CD4-positive, alpha-beta T cell (primary cell): ENCODE results near the gene ZNF609. TPM values are rescaled to one million over a fixed set of nuclear protein-coding genes. Genes with fewer than 3 reads are reported as not detected.

ENCODE experiments used
- ATAC-seq: fragments of 200-7000 bp; cut with Tn5 transposase; one replicate; pipeline ENCODE4 v1.10.0; 2022; ENCODE audit warnings: mild to moderate bottlenecking; ENCODE audit not compliant: poor library complexity
- CTCF ChIA-PET: fragments of 350-600 bp; sonication (Branson Sonifier 250); formaldehyde crosslinking; loops from one replicate; lab custom pipeline; 2021; ENCODE audit warnings: antibody characterized with exemption, inconsistent platforms; lab: Charles Lee
- POLR2A ChIA-PET: fragments of 350-600 bp; sonication (Branson Sonifier 250); formaldehyde crosslinking; loops from one replicate; lab custom pipeline; 2021; ENCODE audit warnings: antibody characterized with exemption, inconsistent platforms; lab: Charles Lee
- DNase-seq, 14 experiments: peaks; one replicate each; pipeline ENCODE4 v3.0.0-alpha.2; 2013 to 2020; ENCODE audit warnings: mixed read lengths in 2 of 14
- H3K27ac ChIP-seq, 2 donors: one replicate each; pipeline versions ENCODE4 v1.5.1 to v1.7.0; 2013; ENCODE audit warnings: low read length in 2 of 2, low read depth in 1 of 2, mild to moderate bottlenecking in 1 of 2
- H3K27me3 ChIP-seq, 2 experiments: 1 replicate in 1 of 2; 2 replicates in 1 of 2; pipeline versions ENCODE4 v1.6.1 to v1.7.0; 2013; ENCODE audit warnings: low read length in 2 of 2, control low read depth in 1 of 2, mild to moderate bottlenecking in 1 of 2, moderate library complexity in 1 of 2; ENCODE audit not compliant: insufficient read depth in 2 of 2, control insufficient read depth in 1 of 2
- H3K36me3 ChIP-seq: one replicate; pipeline ENCODE4 v1.6.1; 2013; ENCODE audit warnings: low read length, control low read depth; ENCODE audit not compliant: insufficient read depth
- H3K4me1 ChIP-seq: one replicate; pipeline ENCODE4 v1.6.1; 2013; ENCODE audit warnings: low read length, control low read depth; ENCODE audit not compliant: insufficient read depth
- H3K4me3 ChIP-seq: one replicate; pipeline ENCODE4 v1.5.1; 2013; ENCODE audit warnings: mild to moderate bottlenecking, low read length, moderate library complexity
- H3K9me3 ChIP-seq, 2 experiments: 1 replicate in 1 of 2; 2 replicates in 1 of 2; pipeline versions ENCODE4 v1.6.1 to v1.7.0; 2013; ENCODE audit warnings: low read length in 2 of 2, mild to moderate bottlenecking in 2 of 2, control low read depth in 1 of 2, moderate library complexity in 1 of 2; ENCODE audit not compliant: control insufficient read depth in 1 of 2, insufficient read depth in 1 of 2
- H3K27ac Mint-ChIP-seq: one replicate; pipeline ENCODE4 v1.8.0; 2020; ENCODE audit warnings: mixed read lengths
- H3K27me3 Mint-ChIP-seq: one replicate; pipeline ENCODE4 v1.8.0; 2021; ENCODE audit warnings: mixed read lengths
- H3K36me3 Mint-ChIP-seq: one replicate; pipeline ENCODE4 v1.8.0; 2021; ENCODE audit warnings: low read depth, mixed read lengths
- H3K4me1 Mint-ChIP-seq: one replicate; pipeline ENCODE4 v1.8.0; 2021; ENCODE audit warnings: low read depth, mixed read lengths
- H3K4me3 Mint-ChIP-seq: one replicate; pipeline ENCODE4 v1.8.0; 2020; ENCODE audit warnings: mild to moderate bottlenecking, mixed read lengths
- H3K9me3 Mint-ChIP-seq: one replicate; pipeline ENCODE4 v1.8.0; 2020; ENCODE audit warnings: mixed read lengths
- CTCF ChIP-seq: fragments of 200-600 bp; IDR thresholded peaks from one replicate; pipeline ENCODE4 v1.8.0; 2022; ENCODE audit warnings: antibody characterized with exemption, mild to moderate bottlenecking
- intact Hi-C, 2 experiments: fragments of 100-400 bp; cut with DNase I in 1 of 2; cut with micrococcal nuclease in 1 of 2; formaldehyde crosslinking; loops; one replicate each; pipeline versions ENCODE4 v1.15.1 to v1.9.0; 2023 to 2025; cut with DNase I, micrococcal nuclease
- total RNA-seq, 174 experiments: library from RNA in 2 of 174; stranded (reverse) in 2 of 174; gene quantifications; one replicate each; pipeline ENCODE4 v1.2.3 and lab custom pipeline; 2021 to 2026

Gene ZNF609
- total RNA-seq, 2 experiments from 2014 or later, result 62.4 to 65.3 TPM

GRCh38 chr15:64527263-64527984 is 67.0 kb downstream of the ZNF609 start:
- CTCF ChIA-PET, result no interaction called here
- H3K4me1 ChIP-seq, result peaks cover 11% of the 10 kb centered on the region
- intact Hi-C loops, result no loop called here
- ATAC-seq, result no peak
- no peaks in the 10 kb centered on the region for H3K27me3 ChIP-seq
- DNase-seq, result no peak
- POLR2A ChIA-PET, result interaction anchor here (1.6 kb wide), 1 partner anchor 70 kb away, joined by 4 read pairs; no protein-coding TSS in a partner anchor
- no peaks in the 10 kb centered on the region for H3K27me3 Mint-ChIP-seq
- H3K9me3 ChIP-seq, result no peaks in the 10 kb centered on the region
- H3K4me3 Mint-ChIP-seq, result no peak overlapping the region
- no peak overlapping the region for H3K27ac ChIP-seq
- H3K36me3 Mint-ChIP-seq, result peaks cover 40% of the 10 kb centered on the region
- H3K4me3 ChIP-seq, result no peak overlapping the region
- no peak for TF ChIP-seq CTCF
- no peaks in the 10 kb centered on the region for H3K9me3 Mint-ChIP-seq
- peak overlapping the region; percentile 12 for H3K27ac Mint-ChIP-seq
- peaks cover 12% of the 10 kb centered on the region for H3K36me3 ChIP-seq
- H3K4me1 Mint-ChIP-seq, result peaks cover 70% of the 10 kb centered on the region

DNA sequence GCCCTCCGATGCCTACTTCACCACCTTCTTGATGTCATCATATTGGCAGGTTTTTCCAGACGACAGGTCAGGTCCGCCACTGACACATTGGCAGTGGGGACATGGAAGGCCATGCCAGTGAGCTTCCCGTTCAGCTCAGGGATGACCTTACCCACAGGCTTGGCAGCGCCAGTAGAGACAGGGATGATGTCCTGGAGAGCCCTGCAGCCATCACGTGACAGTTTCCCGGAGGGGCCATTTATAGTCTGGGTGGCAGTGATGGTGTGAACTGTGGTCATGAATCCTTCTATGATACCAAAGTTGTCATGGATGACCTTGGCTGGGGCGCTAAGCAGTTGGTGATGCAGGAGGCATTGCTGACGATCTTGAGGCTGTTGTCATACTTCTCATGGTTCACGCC is 68.5 kb downstream of the ZNF609 start:
- H3K4me1 Mint-ChIP-seq, result peaks cover 76% of the 10 kb centered on the region
- no peak overlapping the region for H3K27ac Mint-ChIP-seq
- intact Hi-C loops, result no loop called here

GRCh38 chr15:64530472-64530871 is 70.1 kb downstream of the ZNF609 start:
- POLR2A ChIA-PET, result interaction anchor here (0.7 to 1.1 kb wide), 2 partner anchors 28 to 61 kb away, joined by 3 read pairs; no protein-coding TSS in a partner anchor
- no peaks in the 10 kb centered on the region for H3K9me3 Mint-ChIP-seq
- DNase-seq, result no peak
- ATAC-seq, result no peak
- H3K36me3 ChIP-seq, result peaks cover 12% of the 10 kb centered on the region
- H3K4me1 Mint-ChIP-seq, result peaks cover 77% of the 10 kb centered on the region
- intact Hi-C loops, result no loop called here
- no peak overlapping the region for H3K4me3 Mint-ChIP-seq
- H3K27me3 Mint-ChIP-seq, result no peaks in the 10 kb centered on the region
- H3K4me1 ChIP-seq, result peaks cover 17% of the 10 kb centered on the region
- H3K4me3 ChIP-seq, result no peak overlapping the region
- peaks cover 40% of the 10 kb centered on the region for H3K36me3 Mint-ChIP-seq
- no peaks in the 10 kb centered on the region for H3K27me3 ChIP-seq
- H3K27ac Mint-ChIP-seq, result no peak overlapping the region
- CTCF ChIA-PET, result interaction anchor here (1.1 kb wide), 2 partner anchors 23 to 85 kb away, joined by 3 to 4 read pairs; no protein-coding TSS in a partner anchor
- no peaks in the 10 kb centered on the region for H3K9me3 ChIP-seq
- no peak overlapping the region for H3K27ac ChIP-seq
- TF ChIP-seq CTCF, result no peak

More for the DNA sequence above, 68.5 kb downstream of the ZNF609 start:
- peaks cover 15% of the 10 kb centered on the region for H3K4me1 ChIP-seq
- no peak for TF ChIP-seq CTCF
- no peak overlapping the region for H3K4me3 ChIP-seq
- Mint-ChIP-seq H3K36me3 (peaks cover 39% of the 10 kb centered on the region), H3K27me3 (no peaks in the 10 kb centered on the region), H3K9me3 (no peaks in the 10 kb centered on the region), H3K4me3 (no peak overlapping the region)
- CTCF ChIA-PET, result no interaction called here
- DNase-seq (no peak), ATAC-seq (no peak)
- no peak overlapping the region for H3K27ac ChIP-seq
- H3K36me3 ChIP-seq, result peaks cover 12% of the 10 kb centered on the region
- H3K9me3 ChIP-seq, result no peaks in the 10 kb centered on the region
- POLR2A ChIA-PET, result no interaction called here
- no peaks in the 10 kb centered on the region for H3K27me3 ChIP-seq
